HEK293T (cell line): ENCODE data around the gene CBX1.

Experiments
- ARNT ChIP-seq: fragments of 450-650 bp; IDR thresholded peaks from 2 replicates; pipeline ENCODE4 v1.6.1; 2017; ENCODE audit warnings: mild to moderate bottlenecking
- BHLHE40 ChIP-seq: fragments of 450-650 bp; IDR thresholded peaks from 2 replicates; pipeline ENCODE4 v1.6.1; 2016; ENCODE audit warnings: mild to moderate bottlenecking, moderate library complexity, borderline replicate concordance
- ELF4 ChIP-seq: fragments of 450-650 bp; IDR thresholded peaks from 2 replicates; pipeline ENCODE4 v1.6.1; 2017; ENCODE audit warnings: antibody characterized with exemption
- FOXA1 ChIP-seq: fragments of 450-650 bp; IDR thresholded peaks from 2 replicates; pipeline ENCODE4 v1.6.1; 2016; ENCODE audit warnings: mild to moderate bottlenecking
- FOXM1 ChIP-seq: fragments of 450-650 bp; IDR thresholded peaks from 2 replicates; pipeline ENCODE4 v1.6.1; 2017; ENCODE audit warnings: mild to moderate bottlenecking, borderline replicate concordance
- LEF1 ChIP-seq: fragments of 450-650 bp; IDR thresholded peaks from 2 replicates; pipeline ENCODE4 v1.6.1; 2017; ENCODE audit warnings: mild to moderate bottlenecking, borderline replicate concordance
- SP1 ChIP-seq: fragments of 450-650 bp; IDR thresholded peaks from 2 replicates; pipeline ENCODE4 v1.6.1; 2017
- SUZ12 ChIP-seq: fragments of 450-650 bp; IDR thresholded peaks from 2 replicates; pipeline ENCODE4 v1.6.1; 2016; ENCODE audit warnings: mild to moderate bottlenecking
- ZNF384 ChIP-seq: fragments of 450-650 bp; IDR thresholded peaks from 2 replicates; pipeline ENCODE4 v1.6.1; 2016
- TF ChIP-seq, protein P1 (sequence below): fragments of 450-650 bp; IDR thresholded peaks from 2 replicates; pipeline ENCODE4 v1.6.1; 2016

DNA sequence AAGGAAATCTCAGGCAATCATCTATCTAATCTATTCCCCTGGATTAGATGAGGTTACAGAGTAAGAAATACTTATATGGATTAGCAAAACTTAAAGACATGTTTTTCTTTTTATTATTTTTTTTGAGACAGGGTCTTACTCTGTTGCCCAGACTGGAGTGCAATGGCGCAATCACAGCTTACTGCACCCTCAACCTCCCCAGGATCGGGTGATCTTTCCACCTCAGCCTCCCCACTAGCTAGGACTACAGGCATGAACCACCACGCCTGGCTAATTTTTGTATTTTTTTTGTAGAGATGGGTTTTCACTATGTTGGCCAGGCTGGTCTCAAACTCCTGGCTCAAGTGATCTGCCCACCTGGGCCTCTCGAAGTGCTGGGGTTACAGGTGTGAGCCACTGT lies 56.4 kb downstream of the CBX1 start:
- TF ChIP-seq FOXA1 (no peak), SUZ12 (no peak), ZNF384 (no peak), BHLHE40 (no peak), LEF1 (no peak), ELF4 (no peak), ARNT (no peak), SP1 (no peak), FOXM1 (no peak)
- TF ChIP-seq, protein P1, sequence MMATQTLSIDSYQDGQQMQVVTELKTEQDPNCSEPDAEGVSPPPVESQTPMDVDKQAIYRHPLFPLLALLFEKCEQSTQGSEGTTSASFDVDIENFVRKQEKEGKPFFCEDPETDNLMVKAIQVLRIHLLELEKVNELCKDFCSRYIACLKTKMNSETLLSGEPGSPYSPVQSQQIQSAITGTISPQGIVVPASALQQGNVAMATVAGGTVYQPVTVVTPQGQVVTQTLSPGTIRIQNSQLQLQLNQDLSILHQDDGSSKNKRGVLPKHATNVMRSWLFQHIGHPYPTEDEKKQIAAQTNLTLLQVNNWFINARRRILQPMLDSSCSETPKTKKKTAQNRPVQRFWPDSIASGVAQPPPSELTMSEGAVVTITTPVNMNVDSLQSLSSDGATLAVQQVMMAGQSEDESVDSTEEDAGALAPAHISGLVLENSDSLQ, result no peak
